GM10266 (cell line): ENCODE data around the gene ABCA2.

ENCODE experiments used
- DNase-seq: peaks from one replicate; pipeline ENCODE4 v3.0.0; 2012; ENCODE audit errors: extremely low spot score
- TF ChIP-seq, protein P1 (sequence below): IDR thresholded peaks from 2 replicates; pipeline ENCODE4 v1.5.1; 2012; ENCODE audit warnings: mild to moderate bottlenecking, low read depth; ENCODE audit not compliant: control insufficient read depth, insufficient read depth; ENCODE audit errors: missing control alignments

The ABCA2 gene

DNA sequence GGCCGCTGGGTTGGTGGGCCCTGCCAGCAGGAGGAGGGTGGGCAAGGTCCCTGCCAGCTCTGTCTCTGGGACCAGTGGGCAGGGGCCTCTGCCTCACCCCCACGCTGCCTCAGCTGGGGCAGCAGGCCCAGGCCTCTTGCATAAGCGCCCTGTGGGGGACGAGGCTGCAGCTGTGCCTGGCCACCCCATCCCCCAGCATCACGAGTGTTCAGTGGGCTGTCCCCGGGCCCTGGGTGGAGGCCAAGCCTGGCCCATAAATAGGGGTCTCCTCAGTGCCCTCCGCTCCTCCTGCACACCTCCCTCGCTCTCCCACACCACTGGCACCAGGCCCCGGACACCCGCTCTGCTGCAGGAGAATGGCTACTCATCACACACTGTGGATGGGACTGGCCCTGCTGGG is 50.8 kb downstream of the ABCA2 start, which contains the start of gene PTGDS:
PTGDS (plus strand) TSS at position 282 of the 400 bp plus-strand sequence; CDS start at position 357, 75 bp downstream.
- DNase-seq: no peak
- TF ChIP-seq, protein P1, sequence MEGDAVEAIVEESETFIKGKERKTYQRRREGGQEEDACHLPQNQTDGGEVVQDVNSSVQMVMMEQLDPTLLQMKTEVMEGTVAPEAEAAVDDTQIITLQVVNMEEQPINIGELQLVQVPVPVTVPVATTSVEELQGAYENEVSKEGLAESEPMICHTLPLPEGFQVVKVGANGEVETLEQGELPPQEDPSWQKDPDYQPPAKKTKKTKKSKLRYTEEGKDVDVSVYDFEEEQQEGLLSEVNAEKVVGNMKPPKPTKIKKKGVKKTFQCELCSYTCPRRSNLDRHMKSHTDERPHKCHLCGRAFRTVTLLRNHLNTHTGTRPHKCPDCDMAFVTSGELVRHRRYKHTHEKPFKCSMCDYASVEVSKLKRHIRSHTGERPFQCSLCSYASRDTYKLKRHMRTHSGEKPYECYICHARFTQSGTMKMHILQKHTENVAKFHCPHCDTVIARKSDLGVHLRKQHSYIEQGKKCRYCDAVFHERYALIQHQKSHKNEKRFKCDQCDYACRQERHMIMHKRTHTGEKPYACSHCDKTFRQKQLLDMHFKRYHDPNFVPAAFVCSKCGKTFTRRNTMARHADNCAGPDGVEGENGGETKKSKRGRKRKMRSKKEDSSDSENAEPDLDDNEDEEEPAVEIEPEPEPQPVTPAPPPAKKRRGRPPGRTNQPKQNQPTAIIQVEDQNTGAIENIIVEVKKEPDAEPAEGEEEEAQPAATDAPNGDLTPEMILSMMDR: no peak

DNA sequence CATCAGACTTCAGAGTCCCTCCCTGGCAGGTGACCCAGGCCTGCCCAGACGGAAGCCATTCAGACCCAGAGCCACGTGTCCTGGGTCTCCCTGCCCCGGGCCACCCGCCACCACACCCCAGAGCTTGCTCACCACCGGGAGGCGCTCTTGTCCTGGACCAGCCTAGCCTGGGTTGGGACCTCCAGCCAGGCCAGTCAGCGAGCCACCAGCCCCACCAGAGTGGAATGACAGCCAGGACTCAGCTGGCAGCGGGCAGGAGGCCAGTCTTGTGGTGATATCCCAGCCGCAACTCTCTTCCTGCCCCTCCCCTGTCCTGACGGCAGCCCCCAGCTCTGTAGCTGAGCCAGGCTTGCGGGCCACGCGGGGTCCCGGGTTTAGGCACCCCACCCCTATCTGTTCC is 52.4 kb downstream of the ABCA2 start:
- peak; percentile 71 for DNase-seq
- TF ChIP-seq, protein P1: peak; percentile 37

DNA sequence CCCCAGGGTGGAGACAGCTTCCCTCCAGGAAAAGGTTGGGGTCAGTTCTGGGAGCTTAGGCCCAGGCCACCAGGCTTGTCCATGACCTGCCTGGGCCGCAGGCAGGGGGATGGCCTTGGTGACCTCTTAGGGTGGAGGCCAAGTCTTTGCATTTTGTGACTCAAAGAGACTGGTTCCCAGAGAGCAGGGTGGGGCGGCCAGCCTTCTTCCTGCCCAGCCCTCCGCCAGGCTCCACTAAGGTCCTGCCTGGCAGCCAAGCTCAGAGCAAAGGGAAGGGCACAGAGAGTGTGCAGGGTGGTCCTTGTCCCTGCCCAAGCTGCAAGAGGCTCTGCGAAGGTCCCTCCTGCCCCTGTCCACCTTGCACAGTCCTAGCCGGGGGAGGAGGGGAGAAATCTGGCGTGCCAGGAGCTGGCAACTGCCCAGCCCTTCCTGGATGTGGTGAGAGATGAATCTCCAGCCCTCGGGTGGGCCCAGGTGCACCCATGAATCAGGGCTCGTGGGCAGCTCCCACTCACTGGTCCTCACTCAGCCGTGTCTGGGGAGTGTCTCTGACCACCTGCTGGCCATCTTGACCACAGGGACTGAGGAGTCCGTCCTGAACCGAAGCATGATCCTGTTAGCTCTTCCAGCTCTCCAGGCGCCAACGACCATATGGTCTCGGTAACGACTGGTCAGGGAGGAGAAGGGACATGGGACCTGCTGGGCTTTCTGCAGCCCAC is 53.1 kb downstream of the ABCA2 start:
- TF ChIP-seq, protein P1: no peak
- no peak for DNase-seq

DNA sequence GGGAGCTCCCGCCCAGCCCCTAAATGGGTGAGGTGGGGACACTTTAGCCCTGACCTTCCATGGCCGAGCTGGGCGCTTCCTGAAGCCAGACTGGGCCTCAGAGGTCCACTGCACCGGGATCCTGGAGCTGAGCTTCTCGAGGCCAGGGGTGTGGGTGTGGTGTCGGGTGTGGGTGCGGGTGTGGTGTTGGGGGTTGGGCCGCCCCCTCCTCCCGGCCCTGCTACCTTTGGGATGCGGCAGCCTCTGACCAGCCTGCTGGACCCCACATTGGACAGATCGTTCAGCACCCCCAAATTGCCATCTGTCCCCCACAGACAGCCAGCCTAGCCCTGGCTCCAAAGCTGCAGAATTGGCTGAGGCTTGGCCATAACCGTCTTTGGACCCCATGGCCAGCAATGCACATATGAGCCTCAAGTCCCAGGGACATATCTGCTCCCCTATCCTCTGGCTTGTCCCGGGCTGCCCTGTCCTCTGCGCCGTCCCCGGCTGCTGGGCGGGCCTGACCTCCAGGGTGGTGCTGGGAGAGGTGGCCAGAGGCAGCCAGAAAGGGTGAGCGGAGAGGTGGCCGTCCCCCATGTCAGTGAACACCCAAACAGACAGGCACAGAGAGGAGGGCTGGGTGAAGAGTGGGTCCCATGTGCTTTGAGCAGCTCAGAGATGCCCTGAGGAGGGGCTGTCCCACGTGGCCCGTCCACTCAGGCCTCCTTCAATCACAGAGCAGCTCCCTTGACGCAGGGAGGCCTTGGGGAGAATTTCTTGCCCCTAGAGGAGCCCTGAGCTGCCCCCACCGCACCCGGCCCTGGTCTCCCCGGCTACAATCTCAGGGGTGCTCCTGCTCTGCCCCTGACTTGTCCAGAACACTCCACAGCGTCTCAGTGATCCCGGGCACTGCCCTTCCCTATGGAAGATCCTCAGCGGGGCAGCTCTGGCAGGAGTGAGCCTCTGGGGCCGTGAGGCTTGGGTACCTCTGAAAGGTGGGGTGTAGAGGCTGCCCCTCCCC is 54.1 kb downstream of the ABCA2 start:
- no peak for DNase-seq
- TF ChIP-seq, protein P1: no peak

DNA sequence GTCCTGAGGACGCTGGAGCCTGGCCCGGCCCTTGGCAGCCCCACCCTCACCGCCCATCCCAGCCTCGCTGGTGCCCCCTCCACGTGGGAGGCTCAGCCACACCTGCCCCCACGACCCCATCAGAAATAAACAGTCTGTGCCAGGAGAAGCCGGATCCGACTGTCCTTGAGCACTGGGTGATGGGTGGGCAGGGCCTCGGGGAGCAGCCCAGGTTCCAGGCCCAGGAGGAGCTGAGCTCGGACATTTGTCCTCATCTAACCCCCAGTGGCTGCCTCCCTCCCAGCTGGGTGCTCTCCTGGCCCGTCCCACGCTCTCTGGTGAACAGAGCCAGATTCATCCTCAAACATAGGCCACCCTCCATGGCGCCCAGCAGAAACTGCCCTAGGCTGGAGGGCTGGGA is 55.3 kb downstream of the ABCA2 start:
- DNase-seq: no peak
- TF ChIP-seq, protein P1: no peak

DNA sequence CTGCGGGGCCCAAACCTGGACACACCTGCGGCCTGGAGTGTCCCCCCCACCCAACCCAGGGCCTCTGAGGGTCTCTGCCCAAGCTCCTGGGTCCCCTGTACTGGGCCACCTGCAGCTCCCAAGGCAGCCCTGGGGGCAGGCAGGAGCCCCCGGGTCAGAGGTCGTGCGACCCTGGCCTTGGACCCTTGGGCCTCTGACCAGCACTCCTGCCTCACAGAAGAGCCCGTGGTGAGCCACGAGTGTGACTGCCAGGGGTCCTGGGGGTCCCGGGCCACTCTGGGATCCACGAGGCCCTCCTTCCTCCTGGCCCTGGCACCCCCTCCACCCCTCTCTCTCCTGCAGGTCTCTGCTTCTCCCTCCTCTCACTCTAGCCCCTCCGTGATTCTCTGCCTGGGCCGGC is 55.7 kb downstream of the ABCA2 start:
- TF ChIP-seq, protein P1: no peak
- DNase-seq: no peak

DNA sequence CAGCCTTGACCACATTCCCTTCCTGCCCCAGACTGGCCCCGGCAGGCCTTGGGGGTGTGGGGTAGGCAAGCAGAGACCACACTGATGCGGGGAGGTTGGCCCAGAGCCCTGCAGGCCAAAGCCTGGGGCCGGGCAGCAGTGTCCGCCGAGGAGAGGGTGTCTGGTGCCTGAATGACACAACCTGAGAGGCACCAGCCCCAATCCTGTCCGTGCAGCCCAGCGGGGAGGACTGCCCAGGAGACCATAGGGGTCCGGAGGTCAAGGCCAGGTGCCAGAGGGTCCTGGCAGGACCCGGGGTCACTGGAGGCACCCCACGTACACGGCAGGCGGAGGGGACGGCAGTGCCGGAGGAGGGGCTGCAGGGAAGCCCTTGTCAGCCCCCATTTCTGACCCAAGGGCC is 56.3 kb downstream of the ABCA2 start:
- TF ChIP-seq, protein P1: no peak
- DNase-seq: no peak
